Measurements from ENCODE around the gene SLC10A7. TPM values are rescaled to one million over a fixed set of nuclear protein-coding genes. Genes with fewer than 3 reads are reported as not detected.

The SLC10A7 gene
- total and polyA plus RNA-seq, 9 donors, result 4.0 to 12.4 (median 9.7) TPM

- no peak overlapping the region for H3K4me3 ChIP-seq
- no peaks in the 10 kb centered on the region for H3K27me3 ChIP-seq
- no peaks in the 10 kb centered on the region for H3K36me3 ChIP-seq
- H3K4me1 ChIP-seq (ENCODE audit: insufficient read depth), result no peaks in the 10 kb centered on the region
- H3K9me3 ChIP-seq, result no peaks in the 10 kb centered on the region
- no peak overlapping the region for H3K27ac ChIP-seq
- 83 to 96% (median 90%) methylated on average over 1 of the region's 1 CpG for WGBS, 3 donors
- DNase-seq, result no peak
- TF ChIP-seq POLR2A (IDR thresholded peaks at IDR 0.05) (no peak), CTCF (IDR thresholded peaks at IDR 0.05) (no peak), EP300 (IDR thresholded peaks at IDR 0.05) (no peak)
- intact Hi-C loops (cut with DNase I), result no loop called here
Observed at GRCh38 chr4:146371812-146372211, 149.9 kb downstream of the SLC10A7 start.

- DNase-seq, result no peak
- Histone ChIP-seq H3K27ac (no peak overlapping the region), H3K36me3 (no peaks in the 10 kb centered on the region), H3K4me3 (no peak overlapping the region), H3K4me1 (ENCODE audit: insufficient read depth) (no peaks in the 10 kb centered on the region), H3K9me3 (no peaks in the 10 kb centered on the region), H3K27me3 (no peaks in the 10 kb centered on the region)
- 85 to 97% (median 93%) methylated on average over 2 of the region's 2 CpGs for WGBS, 3 donors
- intact Hi-C loops (cut with DNase I), result no loop called here
- no peak for TF ChIP-seq CTCF (IDR thresholded peaks at IDR 0.05)
- TF ChIP-seq EP300 (IDR thresholded peaks at IDR 0.05), result no peak
- TF ChIP-seq POLR2A (IDR thresholded peaks at IDR 0.05), result no peak
Observed at GRCh38 chr4:146370841-146371240, 150.9 kb downstream of the SLC10A7 start.

GRCh38 chr4:146369446-146369845, 152.3 kb downstream of the SLC10A7 start:
- no peaks in the 10 kb centered on the region for H3K4me1 ChIP-seq (ENCODE audit: insufficient read depth)
- H3K9me3 ChIP-seq, result no peaks in the 10 kb centered on the region
- no peak overlapping the region for H3K27ac ChIP-seq
- intact Hi-C loops (cut with DNase I), result no loop called here
- H3K4me3 ChIP-seq, result no peak overlapping the region
- no peaks in the 10 kb centered on the region for H3K27me3 ChIP-seq
- TF ChIP-seq POLR2A (IDR thresholded peaks at IDR 0.05), result no peak
- no peak for TF ChIP-seq EP300 (IDR thresholded peaks at IDR 0.05)
- no peak for TF ChIP-seq CTCF (IDR thresholded peaks at IDR 0.05)
- no peak for DNase-seq
- no peaks in the 10 kb centered on the region for H3K36me3 ChIP-seq
- 83 to 89% (median 86%) methylated on average over 3 of the region's 3 CpGs for WGBS, 3 donors

- no peak overlapping the region for H3K4me3 ChIP-seq
- intact Hi-C loops (cut with DNase I), result no loop called here
- H3K36me3 ChIP-seq, result no peaks in the 10 kb centered on the region
- no peaks in the 10 kb centered on the region for H3K4me1 ChIP-seq (ENCODE audit: insufficient read depth)
- no peaks in the 10 kb centered on the region for H3K27me3 ChIP-seq
- H3K27ac ChIP-seq, result no peak overlapping the region
- TF ChIP-seq POLR2A (IDR thresholded peaks at IDR 0.05), result no peak
- no peak for TF ChIP-seq CTCF (IDR thresholded peaks at IDR 0.05)
- TF ChIP-seq EP300 (IDR thresholded peaks at IDR 0.05), result no peak
- WGBS, 3 donors, result 15 to 42% (median 40%) methylated on average over 2 of the region's 2 CpGs
- no peaks in the 10 kb centered on the region for H3K9me3 ChIP-seq
- no peak for DNase-seq
Observed at GRCh38 chr4:146368209-146368608, 153.5 kb downstream of the SLC10A7 start.

- no peaks in the 10 kb centered on the region for H3K27me3 ChIP-seq
- no peak for DNase-seq
- H3K9me3 ChIP-seq, result no peaks in the 10 kb centered on the region
- H3K36me3 ChIP-seq, result no peaks in the 10 kb centered on the region
- H3K4me3 ChIP-seq, result no peak overlapping the region
- no peak overlapping the region for H3K27ac ChIP-seq
- intact Hi-C loops (cut with DNase I), result no loop called here
- TF ChIP-seq POLR2A (IDR thresholded peaks at IDR 0.05) (no peak), EP300 (IDR thresholded peaks at IDR 0.05) (no peak), CTCF (IDR thresholded peaks at IDR 0.05) (no peak)
- WGBS, 3 donors, result 50 to 91% (median 87%) methylated on average over 1 of the region's 1 CpG
- no peaks in the 10 kb centered on the region for H3K4me1 ChIP-seq (ENCODE audit: insufficient read depth)
Observed at GRCh38 chr4:146367347-146367746, 154.4 kb downstream of the SLC10A7 start.

Data from ovary (tissue), 9 donors.